C4-2B (cell line): ENCODE data around the gene JTB.

Source experiments
- CTCF ChIP-seq: fragments of 450-650 bp; conservative IDR thresholded peaks from 2 replicates; pipeline ENCODE4 v1.5.1; 2017; ENCODE audit warnings: mild to moderate bottlenecking
- ZFX ChIP-seq: fragments of 450-650 bp; IDR thresholded peaks from 2 replicates; pipeline ENCODE4 v1.6.1; 2017

- TF ChIP-seq CTCF = no peak
- no peak for TF ChIP-seq ZFX
Measured at GRCh38 chr1:153940756-153941155, 36.7 kb downstream of the JTB start.
